GM12878 (cell line): Measurements from ENCODE around the gene PDCD11. TPM values are rescaled to one million over a fixed set of nuclear protein-coding genes. Genes with fewer than 3 reads are reported as not detected.

Experiments used
- ATAC-seq: fragments of 200-7000 bp; cut with Tn5 transposase; 3 replicates; pipeline ENCODE4 v1.9.1; 2020; ENCODE audit warnings: mild to moderate bottlenecking, moderate library complexity
- BruUV-seq: library from RNA; stranded (reverse); fragments of 400-500 nt; replicated peaks from 2 replicates; lab custom pipeline; 2021; lab: Mats Ljungman, UMichigan
- CTCF ChIA-PET: fragments of 300-600 bp; sonication (Branson Sonifier 250); formaldehyde crosslinking; extraction: SDS; loops from one replicate; lab custom pipeline; 2021; ENCODE audit warnings: inconsistent platforms; lab: Yijun Ruan, JAX
- POLR2A ChIA-PET: fragments of 350-600 bp; formaldehyde crosslinking; extraction: SDS; loops from one replicate; lab custom pipeline; 2021; ENCODE audit warnings: inconsistent platforms; lab: Charles Lee
- RAD21 ChIA-PET: fragments of 300-600 bp; sonication (Branson Sonifier 250); formaldehyde crosslinking; loops from one replicate; lab custom pipeline; 2023; ENCODE audit warnings: antibody characterized with exemption; ENCODE audit not compliant: unreplicated experiment; lab: Charles Lee
- SMC1A ChIA-PET: fragments of 300-600 bp; sonication (Branson Sonifier 250); formaldehyde crosslinking; loops from one replicate; lab custom pipeline; 2023; ENCODE audit not compliant: unreplicated experiment, uncharacterized antibody; lab: Charles Lee
- DNase-seq: peaks from one replicate; pipeline ENCODE4 v3.0.0-alpha.2; 2011; ENCODE audit warnings: low read depth, low spot score
- FAIRE-seq: peaks from 3 replicates; lab custom pipeline; 2011; peaks lifted over from hg19 to GRCh38; lab: Jason Lieb, UNC
- H2AFZ ChIP-seq: 2 replicates; pipeline ENCODE4 v1.6.0; 2011; ENCODE audit warnings: low read depth, low read length, control low read depth; ENCODE audit not compliant: control insufficient read depth
- H3K27ac ChIP-seq: 2 replicates; pipeline ENCODE4 v1.5.1; 2011; ENCODE audit warnings: control low read depth; ENCODE audit not compliant: control insufficient read depth, insufficient read depth
- H3K27me3 ChIP-seq, 2 experiments: replicated peaks in 1 of 2; 2 replicates each; pipeline versions ENCODE4 v1.6.0 to v1.6.1; 2011; ENCODE audit warnings: low read length in 1 of 2; ENCODE audit not compliant: control insufficient read depth in 2 of 2, insufficient read depth in 2 of 2
- H3K36me3 ChIP-seq, 2 experiments: 2 replicates each; pipeline ENCODE4 v1.5.1; 2011; ENCODE audit warnings: low read length in 1 of 2; ENCODE audit not compliant: control insufficient read depth in 2 of 2, insufficient read depth in 2 of 2
- H3K4me1 ChIP-seq: 2 replicates; pipeline ENCODE4 v1.6.1; 2011; ENCODE audit warnings: mild to moderate bottlenecking, low read length, moderate library complexity, mixed read lengths; ENCODE audit not compliant: control insufficient read depth, insufficient read depth
- H3K4me2 ChIP-seq: 2 replicates; pipeline ENCODE4 v1.6.0; 2011; ENCODE audit warnings: control low read depth; ENCODE audit not compliant: control insufficient read depth, insufficient read depth
- H3K4me3 ChIP-seq: fragments of 200-600 bp; sonication (generic); 2 replicates; pipeline ENCODE4 v1.5.1; 2016
- H3K79me2 ChIP-seq: 2 replicates; pipeline ENCODE4 v1.6.0; 2011; ENCODE audit warnings: low read length; ENCODE audit not compliant: control insufficient read depth, insufficient read depth
- H3K9ac ChIP-seq: 2 replicates; pipeline ENCODE4 v1.8.0; 2011; ENCODE audit warnings: low read length, control low read depth, mixed read lengths; ENCODE audit not compliant: control insufficient read depth, insufficient read depth
- H3K9me3 ChIP-seq: replicated peaks from 3 replicates; pipeline ENCODE4 v1.5.1; 2011; ENCODE audit warnings: mild to moderate bottlenecking, low read length; ENCODE audit not compliant: control insufficient read depth, insufficient read depth
- H4K20me1 ChIP-seq: 2 replicates; pipeline ENCODE4 v1.6.0; 2011; ENCODE audit not compliant: control insufficient read depth, insufficient read depth
- CBX5 ChIP-seq: sonication (generic); IDR thresholded peaks from 2 replicates; pipeline ENCODE4 v1.6.1; 2016; ENCODE audit warnings: low read depth, moderate library complexity, mild to moderate bottlenecking, inconsistent platforms
- CHD2 ChIP-seq: IDR thresholded peaks from 2 replicates; pipeline ENCODE4 v1.6.1; 2011; ENCODE audit warnings: low read depth, low read length, improper control_type of control experiment, borderline replicate concordance
- EED ChIP-seq: sonication (generic); IDR thresholded peaks from 2 replicates; pipeline ENCODE4 v1.6.1; 2016; ENCODE audit warnings: antibody characterized with exemption, low read depth
- KDM1A ChIP-seq: fragments of 200-600 bp; sonication (generic); IDR thresholded peaks from 2 replicates; pipeline ENCODE4 v1.6.1; 2016; ENCODE audit warnings: borderline replicate concordance
- LARP7 ChIP-seq: fragments of 450-650 bp; IDR thresholded peaks from 2 replicates; pipeline ENCODE4 v1.6.1; 2017; ENCODE audit warnings: mild to moderate bottlenecking
- RAD21 ChIP-seq: IDR thresholded peaks from 2 replicates; pipeline ENCODE4 v1.6.1; 2011; ENCODE audit warnings: mild to moderate bottlenecking, low read depth, low read length, moderate library complexity; ENCODE audit not compliant: insufficient read depth
- RB1 ChIP-seq: fragments of 450-650 bp; formaldehyde crosslinking; IDR thresholded peaks from 2 replicates; pipeline ENCODE4 v1.6.1; 2017; ENCODE audit warnings: mild to moderate bottlenecking, borderline replicate concordance
- SMARCA5 ChIP-seq: fragments of 450-650 bp; IDR thresholded peaks from 2 replicates; pipeline ENCODE4 v1.6.1; 2017; ENCODE audit warnings: mild to moderate bottlenecking
- TARDBP ChIP-seq: IDR thresholded peaks from 2 replicates; pipeline ENCODE4 v1.6.1; 2016; ENCODE audit warnings: borderline replicate concordance
- ZNF207 ChIP-seq: fragments of 450-650 bp; IDR thresholded peaks from 2 replicates; pipeline ENCODE4 v1.6.1; 2014; ENCODE audit warnings: antibody characterized with exemption, mild to moderate bottlenecking, borderline replicate concordance
- ZSCAN29 ChIP-seq: fragments of 450-650 bp; IDR thresholded peaks from 2 replicates; pipeline ENCODE4 v1.6.1; 2017; ENCODE audit warnings: mild to moderate bottlenecking, moderate library complexity
- WGBS: methylation state at CpG from one replicate; pipeline ENCODE4 v1.1.6; 2016; ENCODE audit warnings: low lambda C conversion rate; ENCODE audit not compliant: insufficient replicate concordance, insufficient coverage; ENCODE audit errors: missing lambda C conversion rate; 5-methylcytosine and 5-hydroxymethylcytosine counted together
- in situ Hi-C: fragments of 300-500 bp; cut with MboI; formaldehyde crosslinking; loops from 9 replicates; pipeline ENCODE4 v1.14.3; 2018; ENCODE audit warnings: mixed read lengths
- intact Hi-C: fragments of 100-400 bp; cut with micrococcal nuclease; formaldehyde crosslinking; loops from one replicate; pipeline ENCODE4 v1.14.2; 2022; ENCODE audit not compliant: unreplicated experiment
- polyA plus RNA-seq, 11 experiments: library from polyadenylated mRNA; depleted of rRNA in 4 of 11; unstranded in 6 of 11; stranded (reverse) in 5 of 11; fragments of >200 nt; fragmentation: Nextera tagmentation in 4 of 11; fragmentation: Illumina TruSeq in 1 of 11; extraction: Ambion mirVana in 4 of 11; extraction: Trizol in 1 of 11; gene quantifications; 1 replicate in 1 of 11; 2 replicates in 10 of 11; pipeline versions ENCODE4 v1.2.1 to v1.2.3, GENCODE V29; 2011 to 2016; ENCODE audit warnings: inconsistent platforms in 2 of 11, missing spikeins in 2 of 11, low read depth in 1 of 11
- total RNA-seq, 4 experiments: library from RNA; depleted of rRNA in 3 of 4; stranded (reverse); fragments of >200 nt in 3 of 4; fragmentation: Illumina TruSeq in 1 of 4; extraction: Trizol in 1 of 4; gene quantifications; 2 replicates each; pipeline versions ENCODE4 v1.2.1 to v1.2.3, GENCODE V29; 2013 to 2021
- TF ChIP-seq, protein P1 (sequence below): fragments of 450-650 bp; IDR thresholded peaks from 2 replicates; pipeline ENCODE4 v1.6.1; 2016; ENCODE audit warnings: mild to moderate bottlenecking
- TF ChIP-seq, protein P2 (sequence below): fragments of 450-650 bp; formaldehyde crosslinking; IDR thresholded peaks from 2 replicates; pipeline ENCODE4 v1.4.0; 2022; ENCODE audit warnings: mild to moderate bottlenecking, moderate library complexity

Gene PDCD11
- total and polyA plus RNA-seq, 10 of the 15 experiments (the other 5 are each of a cell fraction or from before 2014, with no cell fraction given), result 13.9 to 69.7 (median 44.8) TPM

DNA sequence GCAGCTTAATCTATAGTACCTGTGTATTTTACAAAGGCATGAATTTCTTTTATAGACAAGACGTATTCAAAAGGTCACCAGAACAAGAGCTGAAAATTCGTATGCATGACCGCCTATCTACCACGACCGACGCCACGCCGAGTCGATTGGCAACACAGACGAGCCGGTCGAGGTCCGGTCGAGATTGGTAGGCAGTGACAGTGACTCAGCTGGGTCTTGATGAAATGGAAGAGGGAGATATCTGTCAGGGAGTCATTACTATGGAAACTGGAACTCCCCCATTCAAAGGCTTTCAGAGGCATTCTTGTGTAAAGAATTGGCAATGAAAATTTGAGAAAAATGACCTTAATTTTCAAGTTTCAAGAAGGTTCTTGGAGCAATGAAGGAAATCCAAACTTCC, 2.2 kb upstream of the PDCD11 start:
- CTCF ChIA-PET, result interaction anchor here (2.3 to 2.9 kb wide), 2 partner anchors 22 to 26 kb away, joined by 11 read pairs; partner anchors contain the start of gene TAF5
- no peak for FAIRE-seq
- Histone ChIP-seq H2AFZ (no peak overlapping the region), H3K4me3 (peak overlapping the region; percentile 89; the same call in 1 of the 2 replicates), H3K27ac (peak overlapping the region; percentile 6; the same call in 1 of the 2 replicates), H3K9ac (no peak overlapping the region), H3K36me3 (peaks cover 0 to 7% of the 10 kb centered on the region in 2 experiments; a peak in 3 of 4 replicates), H3K79me2 (peaks cover 61% of the 10 kb centered on the region), H3K9me3 (no peaks in the 10 kb centered on the region), H3K27me3 (no peaks in the 10 kb centered on the region), H3K4me2 (peak overlapping the region; percentile 87), H4K20me1 (no peaks in the 10 kb centered on the region), H3K4me1 (peaks cover 4% of the 10 kb centered on the region; the same call in 1 of the 2 replicates)
- intact Hi-C loops, result no loop called here
- no peak for TF ChIP-seq LARP7
- TF ChIP-seq, protein P1, sequence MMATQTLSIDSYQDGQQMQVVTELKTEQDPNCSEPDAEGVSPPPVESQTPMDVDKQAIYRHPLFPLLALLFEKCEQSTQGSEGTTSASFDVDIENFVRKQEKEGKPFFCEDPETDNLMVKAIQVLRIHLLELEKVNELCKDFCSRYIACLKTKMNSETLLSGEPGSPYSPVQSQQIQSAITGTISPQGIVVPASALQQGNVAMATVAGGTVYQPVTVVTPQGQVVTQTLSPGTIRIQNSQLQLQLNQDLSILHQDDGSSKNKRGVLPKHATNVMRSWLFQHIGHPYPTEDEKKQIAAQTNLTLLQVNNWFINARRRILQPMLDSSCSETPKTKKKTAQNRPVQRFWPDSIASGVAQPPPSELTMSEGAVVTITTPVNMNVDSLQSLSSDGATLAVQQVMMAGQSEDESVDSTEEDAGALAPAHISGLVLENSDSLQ, result peak; percentile 47; the same call in 1 of the 2 replicates
- no TSS peak for BruUV-seq
- RAD21 ChIA-PET, result interaction anchor here (1.0 kb wide), 1 partner anchor 25 kb away, joined by 3 read pairs; no protein-coding TSS in a partner anchor
- no peak for DNase-seq
- WGBS, result 80% methylated on average over 14 of the region's 14 CpGs
- POLR2A ChIA-PET, result no interaction called here
- in situ Hi-C loops, result no loop called here
- SMC1A ChIA-PET, result interaction anchor here (0.6 to 1.8 kb wide), 5 partner anchors 10 to 91 kb away, joined by 3 to 6 read pairs (median 5); no protein-coding TSS in a partner anchor
- ATAC-seq, result no peak

DNA sequence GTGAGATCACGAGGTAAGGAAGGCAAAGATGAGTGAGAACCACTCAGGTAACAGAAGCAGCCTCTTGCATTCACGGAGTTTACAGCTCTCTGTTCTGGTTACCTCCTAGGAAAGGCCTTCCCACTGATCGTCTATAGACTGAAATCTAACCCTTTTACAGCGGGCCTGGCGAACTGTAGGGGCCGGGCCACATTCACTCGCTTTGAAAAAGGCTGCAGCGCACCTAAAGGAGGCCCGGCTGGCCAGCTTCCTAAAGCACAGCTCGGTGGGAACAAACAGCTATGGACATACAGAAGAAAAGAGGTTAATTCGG, 716 bp upstream of the PDCD11 start:
- WGBS, result 0% methylated on average over 11 of the region's 11 CpGs
- H3K4me3 ChIP-seq, result peak overlapping the region; percentile 89

More for the DNA sequence above, 716 bp upstream of the PDCD11 start:
- H4K20me1 ChIP-seq, result no peaks in the 10 kb centered on the region
- SMC1A ChIA-PET, result interaction anchor here (0.6 to 5.0 kb wide), 8 partner anchors 20 to 350 kb away, joined by 3 to 23 read pairs (median 4); partner anchors contain the start of gene TAF5
- in situ Hi-C loops (no loop called here), intact Hi-C loops (loop anchor here (1.0 to 5.0 kb wide), 2 partner anchors 27 to 43 kb away; partner anchors contain the start of gene PCGF6)
- peaks cover 65% of the 10 kb centered on the region for H3K79me2 ChIP-seq
- H3K27me3 ChIP-seq, result no peaks in the 10 kb centered on the region
- peak overlapping the region; percentile 87 for H3K4me2 ChIP-seq
- H3K9ac ChIP-seq, result peak overlapping the region; percentile 98
- POLR2A ChIA-PET, result interaction anchor here (0.6 to 1.6 kb wide), 5 partner anchors 28 to 301 kb away, joined by 3 to 17 read pairs (median 4); partner anchors contain the start of genes CALHM2, NT5C2 and TAF5
- FAIRE-seq, result no peak
- peak overlapping the region; percentile 88 for H3K27ac ChIP-seq
- RAD21 ChIA-PET, result interaction anchor here (0.6 to 2.1 kb wide), 6 partner anchors 43 to 93 kb away, joined by 3 to 6 read pairs (median 4); no protein-coding TSS in a partner anchor
- peaks cover 0 to 3% of the 10 kb centered on the region in 2 experiments; a peak in 2 of 4 replicates for H3K36me3 ChIP-seq
- H3K9me3 ChIP-seq, result no peaks in the 10 kb centered on the region
- peak overlapping the region; percentile 25; the same call in 1 of the 2 replicates for H2AFZ ChIP-seq
- peaks cover 4% of the 10 kb centered on the region; the same call in 1 of the 2 replicates for H3K4me1 ChIP-seq
- TF ChIP-seq KDM1A (no peak), CHD2 (no peak), TARDBP (no peak), RB1 (no peak), ZNF207 (no peak), EED (no peak), ZSCAN29 (no peak), CBX5 (no peak), SMARCA5 (no peak), RAD21 (no peak)
- TF ChIP-seq, protein P2, sequence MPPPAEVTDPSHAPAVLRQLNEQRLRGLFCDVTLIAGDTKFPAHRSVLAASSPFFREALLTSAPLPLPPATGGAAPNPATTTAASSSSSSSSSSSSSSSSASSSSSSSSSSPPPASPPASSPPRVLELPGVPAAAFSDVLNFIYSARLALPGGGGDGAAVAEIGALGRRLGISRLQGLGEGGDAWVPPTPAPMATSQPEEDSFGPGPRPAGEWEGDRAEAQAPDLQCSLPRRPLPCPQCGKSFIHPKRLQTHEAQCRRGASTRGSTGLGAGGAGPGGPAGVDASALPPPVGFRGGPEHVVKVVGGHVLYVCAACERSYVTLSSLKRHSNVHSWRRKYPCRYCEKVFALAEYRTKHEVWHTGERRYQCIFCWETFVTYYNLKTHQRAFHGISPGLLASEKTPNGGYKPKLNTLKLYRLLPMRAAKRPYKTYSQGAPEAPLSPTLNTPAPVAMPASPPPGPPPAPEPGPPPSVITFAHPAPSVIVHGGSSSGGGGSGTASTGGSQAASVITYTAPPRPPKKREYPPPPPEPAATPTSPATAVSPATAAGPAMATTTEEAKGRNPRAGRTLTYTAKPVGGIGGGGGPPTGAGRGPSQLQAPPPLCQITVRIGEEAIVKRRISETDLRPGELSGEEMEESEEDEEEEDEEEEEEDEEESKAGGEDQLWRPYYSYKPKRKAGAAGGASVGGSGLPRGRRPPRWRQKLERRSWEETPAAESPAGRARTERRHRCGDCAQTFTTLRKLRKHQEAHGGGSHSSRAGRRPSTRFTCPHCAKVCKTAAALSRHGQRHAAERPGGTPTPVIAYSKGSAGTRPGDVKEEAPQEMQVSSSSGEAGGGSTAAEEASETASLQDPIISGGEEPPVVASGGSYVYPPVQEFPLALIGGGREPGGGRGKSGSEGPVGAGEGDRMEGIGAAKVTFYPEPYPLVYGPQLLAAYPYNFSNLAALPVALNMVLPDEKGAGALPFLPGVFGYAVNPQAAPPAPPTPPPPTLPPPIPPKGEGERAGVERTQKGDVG (CRISPR knock-in tag), result no peak
- DNase-seq, result no peak
- CTCF ChIA-PET, result interaction anchor here (0.8 to 2.9 kb wide), 6 partner anchors 21 to 93 kb away, joined by 3 to 11 read pairs (median 4); partner anchors contain the start of gene TAF5
- BruUV-seq, result no TSS peak
- ATAC-seq, result peak; percentile 7
